ENCODE data around the gene VAPA.
"Not testable (repeated sequence)": the region's sequence is repeated elsewhere in the genome, so short reads cannot be mapped to it uniquely, and the experiment has no call there.

GRCh38 chr18:9902264-9902663 is 11.6 kb upstream of the VAPA start:
- TF ChIP-seq POLR2A (IDR thresholded peaks at IDR 0.05): not testable (repeated sequence)
- TF ChIP-seq, protein P1, sequence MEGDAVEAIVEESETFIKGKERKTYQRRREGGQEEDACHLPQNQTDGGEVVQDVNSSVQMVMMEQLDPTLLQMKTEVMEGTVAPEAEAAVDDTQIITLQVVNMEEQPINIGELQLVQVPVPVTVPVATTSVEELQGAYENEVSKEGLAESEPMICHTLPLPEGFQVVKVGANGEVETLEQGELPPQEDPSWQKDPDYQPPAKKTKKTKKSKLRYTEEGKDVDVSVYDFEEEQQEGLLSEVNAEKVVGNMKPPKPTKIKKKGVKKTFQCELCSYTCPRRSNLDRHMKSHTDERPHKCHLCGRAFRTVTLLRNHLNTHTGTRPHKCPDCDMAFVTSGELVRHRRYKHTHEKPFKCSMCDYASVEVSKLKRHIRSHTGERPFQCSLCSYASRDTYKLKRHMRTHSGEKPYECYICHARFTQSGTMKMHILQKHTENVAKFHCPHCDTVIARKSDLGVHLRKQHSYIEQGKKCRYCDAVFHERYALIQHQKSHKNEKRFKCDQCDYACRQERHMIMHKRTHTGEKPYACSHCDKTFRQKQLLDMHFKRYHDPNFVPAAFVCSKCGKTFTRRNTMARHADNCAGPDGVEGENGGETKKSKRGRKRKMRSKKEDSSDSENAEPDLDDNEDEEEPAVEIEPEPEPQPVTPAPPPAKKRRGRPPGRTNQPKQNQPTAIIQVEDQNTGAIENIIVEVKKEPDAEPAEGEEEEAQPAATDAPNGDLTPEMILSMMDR (IDR thresholded peaks at IDR 0.05): not testable (repeated sequence)

Data from vagina (tissue), 2 donors.